A204.1 (cell line): ENCODE measurements around the gene STON2.

ENCODE experiments used
- FAIRE-seq: peaks from 2 replicates; lab custom pipeline; 2012; peaks lifted over from hg19 to GRCh38; lab: Jason Lieb, UNC

Gene STON2

GRCh38 chr14:81416981-81417380, 16.9 kb upstream of the STON2 start:
- FAIRE-seq: no peak

GRCh38 chr14:81416194-81416952, 16.2 kb upstream of the STON2 start:
- no peak for FAIRE-seq

- no peak for FAIRE-seq
Observed at GRCh38 chr14:81415781-81416180, 15.7 kb upstream of the STON2 start.

- no peak for FAIRE-seq
Observed at GRCh38 chr14:81414123-81414522, 14.0 kb upstream of the STON2 start.

- no peak for FAIRE-seq
Observed at GRCh38 chr14:81412779-81413178, 12.7 kb upstream of the STON2 start.

GRCh38 chr14:81408595-81408994, 8.5 kb upstream of the STON2 start:
- FAIRE-seq: no peak

- FAIRE-seq: no peak
Observed at GRCh38 chr14:81406863-81407262, 6.7 kb upstream of the STON2 start.

GRCh38 chr14:81402123-81402495, 2.0 kb upstream of the STON2 start:
- no peak for FAIRE-seq

GRCh38 chr14:81401420-81402122, 1.4 kb upstream of the STON2 start:
- no peak for FAIRE-seq

- FAIRE-seq: no peak
Observed at GRCh38 chr14:81400852-81401251, 728 bp upstream of the STON2 start.

- no peak for FAIRE-seq
Observed at GRCh38 chr14:81398196-81398891, 1.8 kb downstream of the STON2 start.

GRCh38 chr14:81396113-81396512, 4.0 kb downstream of the STON2 start:
- no peak for FAIRE-seq

GRCh38 chr14:81394739-81395138, 5.4 kb downstream of the STON2 start:
- no peak for FAIRE-seq

GRCh38 chr14:81392976-81393643, 7.0 kb downstream of the STON2 start:
- no peak for FAIRE-seq

- no peak for FAIRE-seq
Observed at GRCh38 chr14:81392052-81392451, 8.1 kb downstream of the STON2 start.

- FAIRE-seq: no peak
Observed at GRCh38 chr14:81390696-81391095, 9.4 kb downstream of the STON2 start.

- no peak for FAIRE-seq
Observed at GRCh38 chr14:81388336-81388735, 11.8 kb downstream of the STON2 start.

- no peak for FAIRE-seq
Observed at GRCh38 chr14:81386290-81386745, 13.8 kb downstream of the STON2 start.

GRCh38 chr14:81385886-81386285, 14.2 kb downstream of the STON2 start:
- FAIRE-seq: no peak

GRCh38 chr14:81385419-81385818, 14.7 kb downstream of the STON2 start:
- no peak for FAIRE-seq

GRCh38 chr14:81384900-81385299, 15.2 kb downstream of the STON2 start:
- FAIRE-seq: no peak

GRCh38 chr14:81382517-81383225, 17.5 kb downstream of the STON2 start:
- FAIRE-seq: no peak
